GM10248 (cell line): Measurements from ENCODE around the gene CLEC4C.

Experiments used
- CTCF ChIA-PET: fragments of 300-600 bp; sonication (Branson Sonifier 250); formaldehyde crosslinking; extraction: SDS; loops from one replicate; lab custom pipeline; 2021; ENCODE audit warnings: antibody characterized with exemption; lab: Yijun Ruan, JAX
- POLR2A ChIA-PET: fragments of 350-650 bp; sonication (Branson Sonifier 250); formaldehyde crosslinking; extraction: SDS; loops from one replicate; lab custom pipeline; 2020; ENCODE audit warnings: antibody characterized with exemption; lab: Yijun Ruan, JAX
- DNase-seq: peaks from one replicate; pipeline ENCODE4 v3.0.0; 2012; ENCODE audit errors: extremely low spot score
- CTCF ChIP-seq: IDR thresholded peaks from 2 replicates; pipeline ENCODE4 v1.5.1; 2012; ENCODE audit warnings: mild to moderate bottlenecking, low read depth; ENCODE audit errors: extremely low read depth, missing control alignments, control extremely low read depth

CLEC4C gene

GRCh38 chr12:7709969-7710675, 37.1 kb downstream of the CLEC4C start:
- DNase-seq: no peak
- TF ChIP-seq CTCF: no peak
- POLR2A ChIA-PET: no interaction called here
- CTCF ChIA-PET: no interaction called here

- no peak for DNase-seq
- no peak for TF ChIP-seq CTCF
- CTCF ChIA-PET: interaction anchor here (0.9 to 1.2 kb wide), 2 partner anchors 14 to 32 kb away, joined by 3 to 4 read pairs; no protein-coding TSS in a partner anchor
- POLR2A ChIA-PET: no interaction called here
These were observed 41.3 kb downstream of the CLEC4C start for GRCh38 chr12:7705846-7706245.

- no peak for DNase-seq
- CTCF ChIA-PET: interaction anchor here (1.6 kb wide), 1 partner anchor 111 kb away, joined by 3 read pairs; no protein-coding TSS in a partner anchor
- no peak for TF ChIP-seq CTCF
- POLR2A ChIA-PET: no interaction called here
These were observed 51.5 kb downstream of the CLEC4C start, which contains the start of gene GDF3 for GRCh38 chr12:7695566-7696197. GDF3 (minus strand) TSS chr12:7695775; CDS start chr12:7695728, 47 bp downstream.

- TF ChIP-seq CTCF: no peak
- ChIA-PET POLR2A (no interaction called here), CTCF (interaction anchor here (1.6 kb wide), 1 partner anchor 111 kb away, joined by 3 read pairs; no protein-coding TSS in a partner anchor)
- DNase-seq: no peak
These were observed 52.0 kb downstream of the CLEC4C start for GRCh38 chr12:7695237-7695560.

- DNase-seq: no peak
- TF ChIP-seq CTCF: no peak
- ChIA-PET POLR2A (no interaction called here), CTCF (no interaction called here)
These were observed 52.5 kb downstream of the CLEC4C start for GRCh38 chr12:7694556-7695236.

GRCh38 chr12:7693793-7694192, 53.4 kb downstream of the CLEC4C start:
- POLR2A ChIA-PET: no interaction called here
- no peak for DNase-seq
- TF ChIP-seq CTCF: no peak
- CTCF ChIA-PET: no interaction called here
